Activated CD4-positive, alpha-beta T cell treated with anti-CD3 and anti-CD28 coated beads, Interleukin-2, amount 50 U/mL, for 24 hours (primary cell): ENCODE results near the gene AHCYL1.
"Not testable (repeated sequence)": the region's sequence is repeated elsewhere in the genome, so short reads cannot be mapped to it uniquely, and the experiment has no call there.

Experiments used
- DNase-seq, 2 donors: peaks; one replicate each; pipeline ENCODE4 v3.0.0-alpha.2; 2020; ENCODE audit warnings: low read depth in 1 of 2, low spot score in 1 of 2

AHCYL1 gene

DNA sequence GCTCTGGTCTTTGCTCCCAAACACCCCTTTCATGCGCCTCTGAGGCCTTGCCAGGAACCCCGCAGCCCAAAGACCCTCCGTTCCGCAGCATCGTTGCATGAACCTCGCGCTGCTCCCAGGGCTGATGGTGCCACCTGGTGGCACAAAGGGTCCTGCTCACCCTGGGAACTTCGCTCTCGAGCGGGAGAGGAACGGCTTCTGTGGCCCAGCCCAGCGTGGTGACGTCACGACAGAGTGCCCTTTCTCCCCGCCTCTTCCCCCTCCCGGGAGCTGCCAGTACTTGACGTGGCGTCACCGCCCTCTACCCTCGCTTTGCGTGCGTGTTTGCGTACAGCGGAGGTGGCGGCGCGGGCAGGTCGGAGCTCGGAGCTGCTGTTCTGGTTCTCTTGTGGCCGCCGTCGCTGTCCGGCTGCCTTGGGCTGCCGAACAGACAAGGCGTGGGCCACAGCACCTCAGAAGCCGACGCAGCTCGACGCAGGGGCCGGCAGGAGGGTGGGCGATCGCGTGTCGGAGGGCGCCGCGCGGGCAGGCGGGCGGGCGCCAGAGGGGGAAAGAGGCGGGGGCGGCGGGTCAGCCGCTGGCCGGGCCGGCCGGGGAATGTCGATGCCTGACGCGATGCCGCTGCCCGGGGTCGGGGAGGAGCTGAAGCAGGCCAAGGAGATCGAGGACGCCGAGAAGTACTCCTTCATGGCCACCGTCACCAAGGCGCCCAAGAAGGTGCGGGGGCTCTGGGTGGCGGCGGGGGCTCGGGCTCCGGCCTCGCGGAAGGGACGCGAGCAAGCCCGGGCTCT is at the start of gene AHCYL1:
AHCYL1 (plus strand) TSS at position 310 of the 791 bp plus-strand sequence; CDS start at position 598, 288 bp downstream.
- DNase-seq: peak; percentile 97 to 99

GRCh38 chr1:109935451-109935900 is 49.1 kb upstream of the AHCYL1 start:
- DNase-seq: no peak

- DNase-seq: no peak
These were observed 46.8 kb upstream of the AHCYL1 start for GRCh38 chr1:109937738-109938137.

GRCh38 chr1:109938556-109938955 is 46.0 kb upstream of the AHCYL1 start:
- DNase-seq: no peak

- DNase-seq: no peak
These were observed 42.1 kb upstream of the AHCYL1 start for GRCh38 chr1:109942434-109942833.

GRCh38 chr1:109944541-109944940 is 40.0 kb upstream of the AHCYL1 start:
- DNase-seq: no peak

DNA sequence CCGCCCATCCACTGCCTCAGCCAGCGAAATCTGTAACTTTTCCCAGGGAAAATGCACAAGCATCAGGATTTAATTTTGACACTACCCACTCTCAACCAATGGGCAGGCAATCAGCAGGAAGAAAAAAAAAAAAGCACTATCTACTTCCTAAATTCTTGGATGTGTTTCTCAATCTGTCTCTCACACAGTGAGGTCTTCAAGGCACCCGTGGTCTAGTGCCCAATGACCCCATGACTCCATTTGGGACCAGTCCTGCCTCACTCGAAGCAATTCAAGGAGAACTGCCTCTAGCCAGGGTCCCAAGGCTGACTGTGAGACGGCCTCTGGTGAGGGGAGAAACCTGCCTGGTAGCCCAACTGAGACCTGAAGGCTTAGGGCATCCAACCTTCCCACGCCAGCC is 38.1 kb upstream of the AHCYL1 start:
- DNase-seq: no peak

DNA sequence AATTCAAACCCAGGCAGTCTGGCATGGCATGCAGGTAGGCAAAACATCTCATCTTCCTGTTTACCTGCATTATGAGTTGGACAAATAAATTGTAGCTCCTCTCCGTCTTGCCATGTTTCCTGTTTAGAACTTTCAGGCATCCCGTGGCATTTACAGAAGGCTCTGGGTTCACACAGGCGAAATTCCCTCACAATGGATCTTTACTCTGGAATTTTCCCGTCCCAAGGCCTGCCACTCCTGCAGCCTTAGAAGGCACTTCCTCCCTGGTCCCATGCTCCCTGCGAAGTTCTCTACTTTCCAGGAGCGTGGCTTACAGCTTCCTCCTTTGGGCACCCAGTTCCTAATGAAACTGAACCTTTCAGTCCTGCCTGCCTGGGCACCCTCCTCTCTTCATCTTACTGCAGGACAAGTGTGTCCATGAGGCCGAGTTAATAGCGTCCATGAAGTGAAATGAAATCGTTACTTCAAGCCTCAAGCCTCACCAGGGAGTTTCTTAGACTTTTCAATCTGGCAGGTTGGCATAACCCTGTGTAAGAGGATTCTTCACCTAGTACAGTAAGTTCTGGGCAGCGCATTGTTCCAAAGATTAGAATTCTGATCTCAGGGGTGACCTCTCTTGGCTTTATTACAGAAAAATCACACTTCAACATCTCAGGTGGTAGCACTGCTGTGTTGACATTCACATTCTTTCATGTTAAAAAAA is 36.8 kb upstream of the AHCYL1 start:
- DNase-seq: no peak

- no peak for DNase-seq
These were observed 36.3 kb upstream of the AHCYL1 start for GRCh38 chr1:109948285-109948630.

- DNase-seq: no peak
These were observed 34.5 kb upstream of the AHCYL1 start for GRCh38 chr1:109950038-109950437.

DNA sequence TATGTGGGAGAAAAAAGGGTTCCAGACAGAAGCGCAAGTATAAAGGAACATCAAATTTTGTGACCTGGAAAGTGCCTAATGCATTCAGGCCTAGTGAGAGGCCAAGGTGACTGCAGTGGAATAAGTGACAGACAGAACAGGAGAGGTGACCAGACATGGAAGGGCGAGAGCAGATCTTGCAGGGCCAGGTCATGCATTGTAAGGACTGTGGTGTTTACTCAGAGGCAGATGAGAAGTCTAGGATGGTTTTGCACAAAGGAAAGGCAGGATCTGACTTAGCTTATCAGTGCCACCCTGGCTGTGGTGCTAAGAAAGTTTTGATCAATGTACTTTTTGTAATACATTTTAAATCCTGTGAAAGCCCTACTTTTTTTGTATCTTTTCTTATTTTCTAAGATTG is 34.1 kb upstream of the AHCYL1 start:
- DNase-seq: no peak

DNA sequence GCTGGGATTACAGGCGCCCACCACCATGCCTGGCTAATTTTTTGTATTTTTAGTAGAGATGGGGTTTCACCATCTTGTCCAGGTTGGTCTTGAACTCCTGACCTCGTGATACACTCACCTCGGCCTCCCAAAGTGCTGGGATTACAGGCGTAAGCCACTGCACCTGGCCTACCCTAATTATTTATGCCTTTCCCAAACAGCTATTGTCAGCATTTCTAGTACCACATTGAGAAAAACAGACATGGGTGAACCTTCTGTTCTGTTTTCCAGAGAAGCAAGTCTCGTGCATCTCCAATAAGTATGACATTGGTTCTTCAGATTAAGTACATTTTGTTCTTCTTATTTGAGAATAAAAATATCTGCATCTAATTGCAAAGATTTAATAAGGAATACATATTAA is 33.1 kb upstream of the AHCYL1 start:
- DNase-seq: not testable (repeated sequence)

GRCh38 chr1:109954041-109954512 is 30.5 kb upstream of the AHCYL1 start:
- DNase-seq: no peak

GRCh38 chr1:109959632-109959973 is 25.0 kb upstream of the AHCYL1 start:
- DNase-seq: no peak

DNA sequence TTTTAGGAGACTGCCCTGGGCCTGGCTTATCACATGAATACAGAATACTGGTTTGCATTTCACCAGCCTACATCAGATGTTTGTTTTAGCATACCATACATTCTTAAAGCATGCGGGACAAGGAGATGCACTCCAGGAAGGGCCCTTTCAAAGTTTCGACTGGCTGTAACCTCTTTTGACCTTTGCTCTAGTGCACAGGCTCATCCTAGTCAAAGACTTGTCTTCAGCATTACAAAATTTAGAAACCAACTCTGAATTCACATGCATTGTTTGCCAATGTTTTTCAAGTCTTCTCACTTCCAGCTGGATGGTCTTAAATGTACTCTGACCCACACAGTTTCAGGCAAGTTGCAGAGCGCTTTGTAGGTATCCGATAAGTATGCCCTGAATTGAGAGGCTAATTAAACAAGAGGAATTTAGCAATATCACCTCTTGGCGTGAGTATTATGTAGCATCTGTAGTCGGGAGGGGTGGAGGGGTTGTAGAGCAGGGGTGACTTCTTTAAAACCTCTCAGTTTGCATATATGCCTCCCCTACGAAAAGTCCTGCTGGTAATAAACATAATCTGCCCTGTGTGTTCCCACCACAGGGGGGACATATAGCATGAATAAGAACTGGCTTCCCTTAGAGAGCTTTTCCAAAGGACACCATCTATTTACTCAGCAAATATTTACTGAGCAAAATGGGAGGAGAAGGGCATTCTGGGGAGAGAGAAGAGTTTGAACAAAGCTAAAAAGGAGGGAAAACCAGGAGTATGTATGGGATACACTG is 24.4 kb upstream of the AHCYL1 start:
- no peak for DNase-seq

- no peak for DNase-seq
These were observed 23.8 kb upstream of the AHCYL1 start for GRCh38 chr1:109960745-109961094.

DNA sequence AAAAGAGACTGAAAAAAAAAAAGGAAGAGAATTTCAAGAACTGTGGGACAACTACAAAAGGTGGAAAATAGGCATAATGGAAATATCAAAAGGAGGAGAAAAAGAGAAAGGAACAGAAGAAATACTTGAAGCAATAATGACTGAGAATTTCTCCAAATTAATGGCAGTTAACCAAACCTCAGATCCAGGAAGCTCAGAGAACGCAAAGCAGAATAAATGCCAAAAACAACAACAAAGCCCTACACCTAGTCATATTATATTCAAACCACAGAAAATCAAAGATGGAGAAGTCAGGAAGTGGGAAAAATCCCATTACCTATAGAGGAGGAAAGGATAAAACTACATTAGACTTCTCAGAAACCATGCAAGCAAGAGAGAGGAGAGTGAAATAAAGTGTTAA is 20.7 kb upstream of the AHCYL1 start:
- DNase-seq: no peak

- no peak for DNase-seq
These were observed 15.3 kb upstream of the AHCYL1 start for GRCh38 chr1:109969146-109969829.

DNA sequence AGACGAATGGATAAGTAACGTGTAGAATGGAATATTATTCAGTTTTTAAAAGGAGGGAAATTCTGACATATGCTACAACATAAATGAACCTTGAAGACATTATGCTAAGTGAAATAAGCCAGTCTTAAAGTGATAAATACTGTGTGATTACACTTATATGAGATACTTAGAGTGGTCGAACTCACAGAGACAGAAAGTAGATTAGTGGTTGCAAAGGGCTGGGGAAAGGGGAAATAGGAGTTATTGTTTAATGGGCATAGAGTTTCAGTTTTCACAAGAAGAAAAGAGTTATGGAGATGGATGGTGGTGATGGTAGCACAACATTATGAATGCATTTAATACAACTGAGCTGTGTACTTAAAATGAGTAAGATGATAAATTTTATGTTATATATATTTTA is 14.7 kb upstream of the AHCYL1 start:
- no peak for DNase-seq

DNA sequence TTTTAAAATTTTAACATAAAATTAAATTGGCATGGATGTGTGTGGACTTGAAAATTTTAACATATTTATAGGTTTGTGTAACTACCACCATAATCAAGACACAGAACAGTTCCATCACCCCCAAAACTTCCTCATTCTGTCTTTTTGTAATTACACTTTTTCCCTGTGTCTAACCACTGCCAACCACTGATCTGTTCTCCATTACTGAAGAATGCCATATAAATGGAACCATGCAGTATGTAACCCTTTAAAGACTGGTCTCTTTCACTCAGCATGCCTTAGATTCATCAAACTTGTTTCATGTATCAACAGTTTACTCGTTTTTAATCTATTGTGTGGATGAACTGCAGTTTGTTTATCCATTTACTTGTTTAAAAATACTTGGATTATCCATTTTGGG is 13.0 kb upstream of the AHCYL1 start:
- DNase-seq: no peak

GRCh38 chr1:109974191-109974590 is 10.4 kb upstream of the AHCYL1 start:
- no peak for DNase-seq
